Sciatic nerve (tissue), 2 donors: ENCODE data around the gene RAET1E. TPM values are rescaled to one million over a fixed set of nuclear protein-coding genes. Genes with fewer than 3 reads are reported as not detected.
"Not testable (repeated sequence)": the region's sequence is repeated elsewhere in the genome, so short reads cannot be mapped to it uniquely, and the experiment has no call there.

Experiments
- ATAC-seq: fragments of 200-7000 bp; cut with Tn5 transposase; one replicate; pipeline ENCODE4 v1.9.1; 2020; ENCODE audit warnings: mild to moderate bottlenecking, moderate library complexity
- DNase-seq: peaks from one replicate; pipeline ENCODE4 v3.0.0-alpha.2; 2020; ENCODE audit warnings: low spot score
- intact Hi-C: fragments of 100-400 bp; cut with DNase I; formaldehyde crosslinking; loops from one replicate; pipeline ENCODE4 v1.14.2; 2022
- total RNA-seq: library from RNA; stranded (reverse); fragmentation: NEBNext Ultra II Directional; extraction: Animal tissue kit (Norgen Biotek cat#: 25700); gene quantifications from one replicate; pipeline ENCODE4 v1.2.1, GENCODE V29; 2021
- donor health status: DM: no; HTN: no; CAD: no.
- donor health status: DM: no; HTN: no; CAD: no.

The RAET1E gene
- total RNA-seq, 1 donor from 2014 or later: 0.80 TPM

DNA sequence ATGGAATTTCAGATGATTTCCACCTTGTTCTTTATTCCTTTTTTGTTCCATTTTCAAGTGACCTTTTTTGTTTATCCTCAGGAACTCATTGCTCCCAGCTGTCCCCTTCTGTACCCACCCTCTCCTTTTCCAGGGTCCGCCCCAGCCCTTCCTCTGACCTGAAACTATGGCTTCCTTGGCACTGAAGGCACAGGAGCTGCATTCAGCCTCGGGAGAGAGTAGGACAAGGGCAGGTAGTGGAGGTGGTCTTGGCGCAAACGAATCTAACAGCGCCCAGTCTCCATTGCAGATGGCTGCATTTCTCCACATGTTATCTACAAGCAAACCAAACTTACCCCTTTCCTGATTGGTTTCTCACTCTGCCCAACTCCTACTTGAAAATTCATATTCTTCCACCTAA is 35.1 kb upstream of the RAET1E start:
- DNase-seq: no peak
- intact Hi-C loops: no loop called here
- no peak for ATAC-seq

DNA sequence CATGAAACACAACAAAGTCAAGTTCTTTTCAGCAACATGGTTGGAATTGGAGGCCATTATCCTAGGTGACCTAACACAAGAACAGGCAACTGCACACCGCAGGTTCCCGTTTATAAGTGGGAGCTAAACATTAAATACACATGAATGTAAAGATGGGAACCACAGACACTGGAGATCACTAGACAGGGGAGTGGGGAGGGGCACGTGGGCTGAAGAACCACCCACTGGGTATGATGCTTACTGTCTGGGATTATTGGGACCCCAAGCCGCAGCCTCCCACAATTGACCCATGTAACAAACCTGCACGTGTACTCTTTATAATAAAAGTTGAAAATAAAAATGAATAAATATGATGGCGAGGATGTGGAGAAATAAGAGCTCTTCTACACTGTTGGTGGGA is 33.6 kb upstream of the RAET1E start:
- ATAC-seq: no peak

GRCh38 chr6:149929422-149929821 is 31.5 kb upstream of the RAET1E start:
- no peak for DNase-seq
- intact Hi-C loops: no loop called here

More for the DNA sequence above, 33.6 kb upstream of the RAET1E start:
- intact Hi-C loops: no loop called here
- no peak for DNase-seq

DNA sequence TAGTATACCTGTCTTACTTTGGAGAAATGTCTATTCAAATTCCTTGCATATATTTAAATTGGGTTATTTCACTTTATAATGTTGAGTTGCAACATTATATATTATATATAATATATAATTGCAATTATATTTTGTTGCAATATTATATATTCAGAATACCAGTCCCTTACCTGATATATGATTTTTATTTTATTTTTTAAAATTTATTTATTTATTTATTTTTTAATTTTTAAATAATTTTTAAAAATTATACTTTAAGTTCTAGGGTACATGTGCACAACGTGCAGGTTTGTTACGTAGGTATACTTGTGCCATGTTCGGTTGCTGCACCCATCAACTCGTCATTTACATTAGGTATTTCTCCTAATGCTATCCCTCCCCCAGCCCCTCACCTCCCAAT is 29.1 kb upstream of the RAET1E start:
- DNase-seq, intact Hi-C loops, ATAC-seq: not testable (repeated sequence)

More at GRCh38 chr6:149929422-149929821, 31.5 kb upstream of the RAET1E start:
- ATAC-seq: no peak

- ATAC-seq: peak; percentile 92
- peak; percentile 92 for DNase-seq
- intact Hi-C loops: no loop called here
Observed at GRCh38 chr6:149925974-149926777, 28.3 kb upstream of the RAET1E start.

GRCh38 chr6:149925253-149925973 is 27.5 kb upstream of the RAET1E start:
- ATAC-seq (peak; percentile 42), DNase-seq (no peak)
- intact Hi-C loops: no loop called here

DNA sequence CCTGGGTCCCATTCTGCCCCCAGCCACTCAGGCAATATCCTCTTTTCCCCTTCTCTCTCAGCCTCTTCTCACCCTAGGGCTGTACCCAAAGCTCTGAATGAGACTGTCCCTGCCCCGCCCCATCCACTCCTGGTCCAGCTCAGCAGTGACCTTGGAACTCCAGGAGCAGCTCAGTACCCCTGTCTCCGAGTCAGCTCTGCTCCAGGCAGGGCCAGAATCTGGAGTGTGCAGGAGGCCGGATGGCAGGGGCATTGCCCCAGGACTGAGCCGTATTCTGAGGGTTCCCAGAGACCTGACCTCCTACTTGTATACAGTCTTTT is 27.0 kb upstream of the RAET1E start:
- DNase-seq: no peak
- no peak for ATAC-seq
- intact Hi-C loops: loop anchor here (5.0 kb wide), 1 partner anchor 88 kb away; no protein-coding TSS in a partner anchor

GRCh38 chr6:149924206-149924932 is 26.5 kb upstream of the RAET1E start:
- ATAC-seq: no peak
- DNase-seq: no peak
- intact Hi-C loops: loop anchor here (5.0 kb wide), 1 partner anchor 87 kb away; no protein-coding TSS in a partner anchor

GRCh38 chr6:149923327-149923986 is 25.5 kb upstream of the RAET1E start:
- intact Hi-C loops: loop anchor here (5.0 kb wide), 1 partner anchor 86 kb away; no protein-coding TSS in a partner anchor
- ATAC-seq: no peak
- no peak for DNase-seq

GRCh38 chr6:149922642-149923326 is 24.9 kb upstream of the RAET1E start, which contains the start of gene RAET1G:
TSS of gene RAET1G (minus strand) at chr6:149923121. CDS start at chr6:149923010, 111 bp downstream.
- intact Hi-C loops: loop anchor here (5.0 kb wide), 1 partner anchor 85 kb away; no protein-coding TSS in a partner anchor
- DNase-seq (peak; percentile 92), ATAC-seq (peak; percentile 92)

GRCh38 chr6:149922091-149922490 is 24.2 kb upstream of the RAET1E start:
- intact Hi-C loops: loop anchor here (5.0 kb wide), 1 partner anchor 85 kb away; no protein-coding TSS in a partner anchor
- ATAC-seq, DNase-seq: not testable (repeated sequence)

DNA sequence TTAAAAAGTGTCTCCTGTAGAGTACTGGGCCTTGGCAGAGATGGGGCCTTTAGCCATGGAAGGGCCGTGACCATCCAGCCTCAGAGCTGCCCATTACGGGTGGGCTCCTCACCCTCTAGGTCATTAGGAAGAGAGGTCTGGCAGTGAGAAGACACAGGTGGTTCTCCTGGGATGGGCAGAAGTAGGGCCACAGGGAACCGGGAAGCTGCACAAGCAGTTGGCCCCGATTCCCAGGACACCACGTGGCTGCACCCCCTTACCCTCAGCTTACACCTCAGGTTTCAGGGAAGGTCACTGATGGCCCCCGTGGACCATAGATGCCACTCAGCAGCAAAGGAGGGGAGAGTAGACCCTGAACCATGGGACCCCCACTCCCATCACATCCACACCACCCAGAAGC is 23.4 kb upstream of the RAET1E start:
- ATAC-seq (no peak), DNase-seq (peak; percentile 23)
- intact Hi-C loops: loop anchor here (5.0 kb wide), 1 partner anchor 84 kb away; no protein-coding TSS in a partner anchor

- ATAC-seq (no peak), DNase-seq (no peak)
- intact Hi-C loops: loop anchor here (5.0 kb wide), 1 partner anchor 83 kb away; no protein-coding TSS in a partner anchor
Observed at GRCh38 chr6:149919834-149920225, 21.9 kb upstream of the RAET1E start.

DNA sequence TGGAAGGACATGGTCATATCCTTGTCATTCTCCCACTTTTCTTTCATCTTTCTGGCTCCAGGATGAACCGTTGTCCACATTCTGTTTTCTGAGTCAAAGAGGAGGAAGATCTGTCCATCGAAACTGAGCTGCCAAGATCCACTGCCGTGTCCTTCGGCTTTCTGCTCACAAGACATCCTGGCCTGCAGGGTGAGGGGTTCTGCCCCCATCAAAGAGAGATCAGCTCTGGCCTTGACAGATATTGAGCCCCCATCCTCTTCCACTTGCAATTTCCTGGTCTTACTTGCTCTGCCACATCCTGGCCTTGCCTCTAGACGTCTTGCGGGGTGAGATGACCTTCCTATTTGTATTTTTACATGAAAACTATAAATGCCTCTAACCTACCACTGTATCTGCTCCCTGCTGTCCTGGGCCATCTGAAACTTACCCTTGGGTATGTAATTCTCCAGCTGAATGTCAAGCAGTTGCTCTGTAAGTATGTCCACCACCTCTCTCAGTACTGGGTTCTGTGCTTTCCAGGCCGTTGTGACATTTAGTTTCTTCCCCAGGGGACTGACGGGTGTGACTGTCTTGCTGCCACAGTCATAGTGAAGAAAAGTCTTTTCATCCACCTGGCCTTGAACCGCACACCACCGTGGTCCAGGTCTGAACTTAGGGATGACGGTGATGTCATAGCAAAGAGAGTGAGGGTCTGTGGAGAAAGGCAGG is 21.4 kb upstream of the RAET1E start:
- DNase-seq, intact Hi-C loops, ATAC-seq: not testable (repeated sequence)

DNA sequence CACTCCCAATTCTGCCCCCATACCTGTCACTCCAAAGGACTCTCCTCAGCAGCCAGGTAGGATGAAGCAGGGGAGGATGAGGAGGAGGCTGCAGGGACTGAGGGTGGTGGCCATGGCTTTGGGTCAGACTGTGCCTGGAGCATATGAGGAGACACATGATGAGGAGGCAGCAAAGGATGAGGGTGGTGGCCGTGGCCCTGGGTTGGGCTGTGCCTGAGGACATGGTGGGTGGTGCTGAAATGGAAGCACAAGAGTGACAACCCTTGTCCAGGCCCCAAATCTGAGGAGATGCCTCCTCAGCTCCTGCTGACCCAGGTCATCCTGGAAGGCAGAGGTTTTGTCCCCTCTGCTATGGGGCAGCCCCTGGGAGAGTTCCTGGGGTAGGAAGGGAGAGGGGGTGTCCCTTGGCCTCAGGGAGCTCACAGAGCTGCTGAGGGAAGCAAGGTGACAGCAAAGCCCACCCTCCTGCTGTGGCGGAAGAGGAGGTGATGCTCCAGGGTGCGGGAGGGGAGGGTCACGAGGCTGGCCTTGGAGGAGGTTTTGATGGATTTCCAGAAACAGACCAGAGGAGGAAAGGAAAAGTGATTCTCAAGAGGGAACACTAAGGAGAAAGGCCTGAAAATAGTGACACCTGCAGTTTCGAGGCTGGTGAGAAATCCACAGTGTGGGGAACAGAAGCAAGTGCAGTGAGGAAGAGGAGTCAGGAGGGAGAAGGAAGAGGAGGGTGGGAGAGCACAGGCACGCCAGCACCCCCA is 20.4 kb upstream of the RAET1E start:
- ATAC-seq (no peak), DNase-seq (no peak)
- intact Hi-C loops: no loop called here

GRCh38 chr6:149917679-149918078 is 19.8 kb upstream of the RAET1E start:
- DNase-seq: no peak
- ATAC-seq: no peak
- intact Hi-C loops: no loop called here
